ENCODE data around the gene NELFB.
A peak's percentile ranks its signal among the peaks of the same experiment; 100 is the strongest.
"Not testable (repeated sequence)": the region's sequence is repeated elsewhere in the genome, so short reads cannot be mapped to it uniquely, and the experiment has no call there.

NELFB gene

GRCh38 chr9:137250329-137251193 is 4.6 kb upstream of the NELFB start:
- no peak for DNase-seq

GRCh38 chr9:137251194-137251461 is 4.0 kb upstream of the NELFB start, which contains the start of gene STPG3:
Gene STPG3, plus strand, starts transcription at chr9:137251286. Its CDS starts 1 bp downstream, at chr9:137251287.
- DNase-seq, result no peak

- no peak for DNase-seq
Observed at GRCh38 chr9:137251490-137252268, 3.4 kb upstream of the NELFB start.

- DNase-seq, result no peak
Observed at GRCh38 chr9:137252555-137253506, 2.3 kb upstream of the NELFB start.

- no peak for DNase-seq
Observed at GRCh38 chr9:137253717-137254623, 1.2 kb upstream of the NELFB start.

- no peak for DNase-seq
Observed at GRCh38 chr9:137255448-137256114, 454 bp downstream of the NELFB start.

- DNase-seq, result no peak
Observed at GRCh38 chr9:137256362-137256761, 1.2 kb downstream of the NELFB start.

- DNase-seq, result no peak
Observed at GRCh38 chr9:137256856-137257255, 1.7 kb downstream of the NELFB start.

GRCh38 chr9:137262173-137262908 is 7.2 kb downstream of the NELFB start:
- not testable (repeated sequence) for DNase-seq

- no peak for DNase-seq
Observed at GRCh38 chr9:137262909-137263285, 7.8 kb downstream of the NELFB start.

- DNase-seq, result no peak
Observed at GRCh38 chr9:137263506-137263905, 8.4 kb downstream of the NELFB start.

GRCh38 chr9:137264067-137264466 is 8.9 kb downstream of the NELFB start:
- DNase-seq, result no peak

- DNase-seq, result no peak
Observed at GRCh38 chr9:137265496-137266161, 10.5 kb downstream of the NELFB start.

- DNase-seq, result no peak
Observed at GRCh38 chr9:137266162-137266527, 11.0 kb downstream of the NELFB start.

GRCh38 chr9:137266585-137267453 is 11.7 kb downstream of the NELFB start:
- no peak for DNase-seq

- DNase-seq, result peak; percentile 9
Observed at GRCh38 chr9:137267933-137268355, 12.8 kb downstream of the NELFB start.

GRCh38 chr9:137268538-137269201 is 13.5 kb downstream of the NELFB start:
- DNase-seq, result no peak

GRCh38 chr9:137269231-137269772 is 14.2 kb downstream of the NELFB start:
- DNase-seq, result peak; percentile 68
